HEK293T (cell line): Measurements from ENCODE around the gene SP3.

Experiments used
- ARNT ChIP-seq: fragments of 450-650 bp; IDR thresholded peaks from 2 replicates; pipeline ENCODE4 v1.6.1; 2017; ENCODE audit warnings: mild to moderate bottlenecking
- ELF4 ChIP-seq: fragments of 450-650 bp; IDR thresholded peaks from 2 replicates; pipeline ENCODE4 v1.6.1; 2017; ENCODE audit warnings: antibody characterized with exemption
- HDGF ChIP-seq: fragments of 450-650 bp; IDR thresholded peaks from 2 replicates; pipeline ENCODE4 v1.6.1; 2017; ENCODE audit warnings: antibody characterized with exemption, borderline replicate concordance
- NFRKB ChIP-seq: fragments of 450-650 bp; IDR thresholded peaks from 2 replicates; pipeline ENCODE4 v1.6.1; 2016; ENCODE audit warnings: mild to moderate bottlenecking, moderate library complexity
- PKNOX1 ChIP-seq: fragments of 450-650 bp; IDR thresholded peaks from 2 replicates; pipeline ENCODE4 v1.6.1; 2016
- SP1 ChIP-seq: fragments of 450-650 bp; IDR thresholded peaks from 2 replicates; pipeline ENCODE4 v1.6.1; 2017
- TARDBP ChIP-seq: fragments of 450-650 bp; IDR thresholded peaks from 2 replicates; pipeline ENCODE4 v1.6.1; 2016
- ZNF384 ChIP-seq: fragments of 450-650 bp; IDR thresholded peaks from 2 replicates; pipeline ENCODE4 v1.6.1; 2016

DNA sequence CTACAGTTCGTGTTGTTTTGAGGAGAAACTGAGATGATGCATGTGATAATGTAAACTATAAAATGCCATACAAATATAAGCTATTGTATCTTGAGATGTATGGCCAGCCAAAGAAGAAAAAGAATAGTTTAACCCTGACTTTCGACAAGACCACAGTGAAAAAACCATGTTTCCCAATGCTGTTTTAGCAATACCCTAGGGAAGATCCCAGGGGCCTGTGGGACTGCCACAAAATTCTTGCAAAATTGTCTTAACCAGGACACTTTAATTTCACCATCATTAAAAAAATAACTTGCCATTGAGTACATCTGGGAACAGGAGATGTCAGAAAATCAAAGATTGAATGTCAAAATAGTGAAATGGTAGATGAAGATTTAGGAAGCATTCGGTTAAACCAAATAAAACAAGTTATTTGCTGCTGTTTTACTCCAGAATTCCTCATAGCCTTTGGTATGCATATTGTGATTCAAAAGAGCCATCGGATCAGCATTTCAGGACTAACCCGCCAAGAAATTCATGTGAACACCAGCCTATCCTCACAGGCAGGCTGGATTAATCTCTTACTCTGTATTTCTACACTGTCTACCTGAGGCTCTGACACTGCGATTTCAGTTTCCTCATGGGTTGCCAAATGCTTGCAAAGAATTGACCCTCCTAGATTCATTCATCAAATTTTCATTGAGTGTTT is 49.0 kb upstream of the SP3 start:
- TF ChIP-seq PKNOX1: no peak
- no peak for TF ChIP-seq HDGF
- TF ChIP-seq ZNF384: no peak
- no peak for TF ChIP-seq TARDBP
- no peak for TF ChIP-seq NFRKB
- TF ChIP-seq ELF4: no peak
- TF ChIP-seq SP1: no peak
- TF ChIP-seq ARNT: no peak
